HepG2 (cell line): ENCODE measurements around the gene CLEC16A. TPM values are rescaled to one million over a fixed set of nuclear protein-coding genes. Genes with fewer than 3 reads are reported as not detected.

ENCODE experiments used
- AHDC1 ChIP-seq: sonication (generic); formaldehyde crosslinking; IDR thresholded peaks from 2 replicates; pipeline ENCODE4 v1.5.1; 2020; ENCODE audit warnings: mild to moderate bottlenecking, missing genetic modification reagents, borderline replicate concordance
- AHR ChIP-seq: IDR thresholded peaks from 2 replicates; pipeline ENCODE4 v1.6.1; 2018; ENCODE audit warnings: missing genetic modification reagents, missing compliant biosample characterization
- HNRNPK ChIP-seq: fragments of 200-400 bp; formaldehyde crosslinking; IDR thresholded peaks from 2 replicates; pipeline ENCODE4 v1.6.1; 2018; ENCODE audit warnings: low read length, low read depth, moderate library complexity, mild to moderate bottlenecking; ENCODE audit not compliant: poor library complexity, severe bottlenecking
- IRF2 ChIP-seq: IDR thresholded peaks from 2 replicates; pipeline ENCODE4 v1.6.1; 2018; ENCODE audit warnings: missing genetic modification reagents, missing compliant biosample characterization
- LCORL ChIP-seq, 2 experiments: fragments of 450-650 bp in 1 of 2; sonication (generic) in 1 of 2; formaldehyde crosslinking in 1 of 2; IDR thresholded peaks; 2 replicates each; pipeline versions ENCODE4 v1.5.0 to v1.6.1; 2017 to 2020; ENCODE audit warnings: antibody characterized with exemption in 1 of 2, missing genetic modification reagents in 1 of 2
- PITX1 ChIP-seq: sonication (generic); formaldehyde crosslinking; IDR thresholded peaks from 2 replicates; pipeline ENCODE4 v1.5.1; 2020; ENCODE audit warnings: mild to moderate bottlenecking, missing genetic modification reagents
- ZBTB42 ChIP-seq: sonication (generic); formaldehyde crosslinking; IDR thresholded peaks from 2 replicates; pipeline ENCODE4 v1.5.0; 2020; ENCODE audit warnings: mild to moderate bottlenecking, missing genetic modification reagents
- ZHX1 ChIP-seq: sonication (generic); formaldehyde crosslinking; IDR thresholded peaks from 2 replicates; pipeline ENCODE4 v1.8.1; 2022; ENCODE audit warnings: low read depth, mild to moderate bottlenecking, missing genetic modification reagents
- ZNF318 ChIP-seq: sonication (generic); formaldehyde crosslinking; IDR thresholded peaks from 2 replicates; pipeline ENCODE4 v1.4.0; 2020; ENCODE audit warnings: mild to moderate bottlenecking, missing genetic modification reagents
- ZNF329 ChIP-seq: sonication (generic); formaldehyde crosslinking; IDR thresholded peaks from 2 replicates; pipeline ENCODE4 v1.9.0; 2021; ENCODE audit warnings: low read depth, mild to moderate bottlenecking, missing genetic modification reagents
- ZNF383 ChIP-seq: sonication (generic); formaldehyde crosslinking; IDR thresholded peaks from 2 replicates; pipeline ENCODE4 v1.4.0; 2020; ENCODE audit warnings: missing genetic modification reagents, mild to moderate bottlenecking, borderline replicate concordance
- ZNF670 ChIP-seq: sonication (generic); formaldehyde crosslinking; IDR thresholded peaks from 2 replicates; pipeline ENCODE4 v1.8.0; 2022; ENCODE audit warnings: mild to moderate bottlenecking, missing genetic modification reagents, borderline replicate concordance
- polyA plus RNA-seq, 8 experiments: library from polyadenylated mRNA; depleted of rRNA in 3 of 8; stranded (reverse) in 7 of 8; unstranded in 1 of 8; fragments of >200 nt; fragmentation: Illumina TruSeq in 4 of 8; extraction: Trizol in 4 of 8; gene quantifications; 2 replicates each; pipeline versions ENCODE4 v1.2.1 to v1.2.3, GENCODE V29; 2011 to 2016; ENCODE audit warnings: low read depth in 4 of 8, missing spikeins in 1 of 8, mixed read lengths in 1 of 8; ENCODE audit not compliant: insufficient read depth in 1 of 8
- total RNA-seq, 5 experiments: library from RNA; depleted of rRNA; stranded (reverse); fragments of >200 nt; fragmentation: Illumina TruSeq; extraction: Trizol; gene quantifications; 2 replicates each; pipeline ENCODE4 v1.2.3, GENCODE V29; 2016; ENCODE audit warnings: low read depth in 1 of 5

Gene CLEC16A
- total and polyA plus RNA-seq, 2 of the 13 experiments (the other 11 are each of a cell fraction or from before 2014, with no cell fraction given) = 8.5 to 10.3 TPM

- no peak for TF ChIP-seq AHDC1
- no peak for TF ChIP-seq AHR (CRISPR knock-in tag)
- peak; percentile 72; the same call in 1 of the 2 replicates for TF ChIP-seq PITX1 (CRISPR knock-in tag)
- TF ChIP-seq ZHX1 = no peak
- TF ChIP-seq ZBTB42 (CRISPR knock-in tag) = no peak; the same call in 1 of the 2 replicates
- TF ChIP-seq ZNF329 (CRISPR knock-in tag) = no peak
- TF ChIP-seq LCORL (IDR thresholded peaks at IDR 0.05) = no peak
- TF ChIP-seq LCORL (CRISPR knock-in tag; IDR thresholded peaks at IDR 0.05) = peak; percentile 92; the same call in 1 of the 2 replicates
- TF ChIP-seq HNRNPK = no peak
- TF ChIP-seq ZNF318 (CRISPR knock-in tag) = no peak; the same call in 1 of the 2 replicates
- peak; percentile 81; the same call in 1 of the 2 replicates for TF ChIP-seq ZNF383 (CRISPR knock-in tag)
- no peak for TF ChIP-seq ZNF670
- TF ChIP-seq IRF2 (CRISPR knock-in tag) = peak; percentile 66
These were observed 20.6 kb upstream of the CLEC16A start (continued) for GRCh38 chr16:10923650-10924214.
